ENCODE results near the gene OSMR.

The OSMR gene

DNA sequence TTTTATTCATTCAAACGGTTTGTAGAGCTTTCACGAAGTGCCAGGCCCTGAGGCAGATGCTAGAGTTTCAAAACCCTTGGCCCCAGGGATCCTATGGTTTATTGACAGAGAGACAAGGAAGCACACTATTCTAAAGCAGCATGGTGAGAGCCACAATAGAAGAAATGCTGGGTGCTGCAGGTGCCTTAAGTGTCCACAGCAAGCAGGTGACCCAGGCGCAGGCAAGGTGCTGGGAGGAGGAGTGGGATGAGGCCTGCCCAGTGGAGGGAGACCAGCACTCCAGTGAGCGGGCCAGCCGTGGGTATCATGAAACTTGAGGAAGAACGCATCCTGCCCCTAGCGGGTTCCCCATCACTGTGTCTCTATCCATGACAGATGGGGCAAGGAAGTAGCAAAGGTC lies 71.0 kb downstream of the OSMR start:
- Histone ChIP-seq H3K4me3 (no peak overlapping the region), H3K27ac (no peak overlapping the region)

DNA sequence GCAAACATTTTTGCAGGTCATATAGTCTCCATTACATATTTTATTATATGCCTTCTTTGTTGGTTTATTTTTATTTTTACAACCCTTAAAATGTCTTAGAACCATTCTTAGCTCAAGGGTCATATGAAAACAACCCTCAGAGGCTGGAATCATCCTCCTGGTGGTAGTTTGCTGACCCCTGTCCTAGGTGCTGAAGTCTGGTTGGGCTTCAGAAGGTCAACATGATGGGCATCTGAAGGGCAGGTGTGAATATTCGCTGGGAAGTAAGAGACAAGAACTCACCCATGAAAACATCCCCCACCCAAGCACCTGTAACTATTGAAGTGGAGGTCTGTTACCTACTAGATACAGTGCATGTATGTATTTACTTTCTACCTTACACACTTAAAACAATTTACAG lies 75.4 kb downstream of the OSMR start:
- H3K4me3 ChIP-seq, result no peak overlapping the region
- H3K27ac ChIP-seq, result no peak overlapping the region

DNA sequence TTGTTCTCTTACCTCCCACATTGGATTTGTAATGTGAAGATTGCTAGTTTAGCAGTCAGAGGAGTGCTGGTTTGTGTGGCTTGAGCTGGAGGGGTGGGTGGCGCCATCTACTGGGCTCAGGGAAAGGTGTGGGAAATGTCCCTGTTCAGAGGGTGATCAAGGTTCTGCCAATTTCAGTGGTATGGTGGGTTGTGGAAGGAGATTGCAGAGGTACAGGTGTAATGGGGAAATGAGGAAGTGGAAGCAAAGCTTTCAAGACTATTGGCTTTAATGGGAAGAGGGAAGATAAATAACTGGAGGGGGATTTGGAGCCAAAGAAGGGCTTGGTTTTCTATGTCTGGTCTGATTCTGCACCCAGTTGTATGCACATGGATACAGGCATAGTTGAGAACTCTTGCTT lies 76.4 kb downstream of the OSMR start:
- no peak overlapping the region for H3K27ac ChIP-seq
- no peak overlapping the region for H3K4me3 ChIP-seq

DNA sequence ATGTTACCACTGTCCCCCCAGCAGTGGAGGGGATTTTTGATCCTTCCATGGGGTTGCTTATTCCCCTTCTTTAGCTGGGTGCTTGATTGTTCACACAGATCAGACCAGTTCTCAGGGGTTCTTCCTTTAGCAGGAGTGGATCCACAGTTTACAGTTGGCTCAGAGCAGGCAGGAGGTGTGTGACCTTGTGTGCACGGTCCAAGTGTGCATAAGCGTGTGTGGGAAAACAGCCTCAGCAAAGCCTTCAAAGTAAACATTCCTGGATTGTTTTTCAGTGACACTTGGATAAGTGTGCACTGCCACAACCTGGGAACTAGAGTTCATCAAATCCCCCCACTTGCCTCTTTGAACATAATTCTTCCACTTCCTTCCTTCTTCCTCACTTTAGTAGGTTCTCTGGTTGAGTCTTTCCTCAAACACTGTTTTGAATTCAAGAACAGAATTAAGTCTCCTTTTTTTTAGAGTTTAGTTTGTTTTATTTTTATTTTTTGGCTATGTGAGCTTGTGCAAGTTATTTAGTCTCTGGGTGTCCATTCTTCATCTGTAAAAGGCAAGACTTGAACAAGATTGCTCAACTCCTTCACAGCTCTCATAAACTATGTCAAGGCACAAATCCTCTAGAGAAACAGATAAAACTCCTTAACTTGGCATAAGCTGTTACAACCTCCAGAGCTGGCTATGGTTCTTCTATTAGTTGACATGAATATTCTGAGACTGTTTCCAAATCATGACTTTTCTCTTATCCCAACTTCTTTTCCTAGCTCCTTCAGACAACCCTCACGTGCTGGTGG lies 78.0 kb downstream of the OSMR start:
- H3K27ac ChIP-seq, result no peak overlapping the region
- H3K4me3 ChIP-seq, result no peak overlapping the region

DNA sequence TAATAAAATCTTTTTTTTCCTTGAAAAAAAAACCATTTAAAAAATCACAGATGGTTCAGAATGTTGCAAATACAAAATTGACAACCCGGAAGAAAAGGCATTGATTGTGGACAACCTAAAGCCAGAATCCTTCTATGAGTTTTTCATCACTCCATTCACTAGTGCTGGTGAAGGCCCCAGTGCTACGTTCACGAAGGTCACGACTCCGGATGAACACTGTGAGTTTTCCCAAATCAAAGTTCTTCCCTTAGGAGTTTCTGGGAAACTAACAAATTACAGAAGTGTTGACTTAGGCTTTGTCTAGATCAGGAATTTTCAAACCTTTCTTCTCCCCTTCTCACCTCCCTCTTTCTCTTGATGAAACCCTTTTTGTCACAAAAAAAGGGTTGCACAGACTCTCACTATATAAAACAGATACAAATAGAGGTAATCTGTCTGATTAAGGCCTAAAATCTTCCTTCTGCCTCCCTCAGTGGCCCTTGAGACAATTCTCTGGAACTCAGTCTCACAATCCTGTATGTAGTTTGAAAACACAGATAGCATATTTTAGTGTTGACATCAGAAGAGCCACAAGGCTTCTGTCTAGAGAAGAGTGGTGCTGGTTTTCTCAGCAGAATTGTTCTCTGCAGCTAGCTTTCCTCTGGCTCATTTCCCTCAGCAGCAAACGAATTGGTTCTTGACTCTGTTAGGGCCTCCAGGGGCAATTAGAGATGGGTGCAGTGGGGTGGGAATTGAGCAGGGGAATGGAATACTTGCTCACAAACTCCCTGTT lies 79.5 kb downstream of the OSMR start:
- peak overlapping the region in 1 of 21 experiments; percentile 11 for H3K27ac ChIP-seq

DNA sequence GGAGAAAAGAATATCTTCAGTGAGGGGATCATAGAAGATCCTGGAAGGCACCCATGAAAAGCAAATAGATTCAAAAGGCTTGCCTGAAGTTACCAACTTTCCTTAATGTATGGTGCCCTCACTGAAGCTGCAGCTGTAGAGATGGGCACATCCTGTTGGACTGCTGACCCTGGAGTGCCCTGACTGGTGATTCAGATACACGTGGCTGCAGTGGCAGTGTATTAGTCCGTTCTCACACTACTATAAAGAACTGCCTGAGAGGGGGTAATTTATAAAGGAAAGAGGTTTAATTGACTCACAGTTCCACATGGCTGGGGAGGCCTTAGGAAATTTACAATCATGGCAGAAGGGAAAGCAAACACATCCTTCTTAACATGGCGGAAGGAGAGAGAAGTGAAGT lies 80.3 kb downstream of the OSMR start:
- no peak overlapping the region for H3K27ac ChIP-seq
- H3K4me3 ChIP-seq, result no peak overlapping the region

More for the DNA sequence above, 79.5 kb downstream of the OSMR start:
- no peak overlapping the region for H3K4me3 ChIP-seq

DNA sequence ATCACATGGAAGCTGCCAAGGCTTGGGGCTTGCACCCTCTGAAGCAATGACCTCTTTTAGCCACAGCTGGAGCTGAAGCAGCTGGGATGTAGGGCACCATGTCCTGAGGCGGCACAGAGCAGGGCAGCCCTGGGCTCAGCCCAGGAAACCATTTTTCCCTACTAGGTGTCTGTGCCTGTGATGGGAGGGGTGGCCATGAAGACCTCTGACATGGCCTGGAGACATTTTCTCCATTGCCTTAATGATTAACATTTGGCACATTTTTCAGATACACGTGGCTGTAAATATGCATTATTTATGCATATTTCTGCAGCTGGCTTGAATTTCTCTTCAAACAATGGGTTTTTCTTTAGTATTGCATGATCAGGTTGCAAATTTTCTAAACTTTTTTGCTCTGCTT lies 81.7 kb downstream of the OSMR start:
- Histone ChIP-seq H3K27ac (no peak overlapping the region), H3K4me3 (no peak overlapping the region)

DNA sequence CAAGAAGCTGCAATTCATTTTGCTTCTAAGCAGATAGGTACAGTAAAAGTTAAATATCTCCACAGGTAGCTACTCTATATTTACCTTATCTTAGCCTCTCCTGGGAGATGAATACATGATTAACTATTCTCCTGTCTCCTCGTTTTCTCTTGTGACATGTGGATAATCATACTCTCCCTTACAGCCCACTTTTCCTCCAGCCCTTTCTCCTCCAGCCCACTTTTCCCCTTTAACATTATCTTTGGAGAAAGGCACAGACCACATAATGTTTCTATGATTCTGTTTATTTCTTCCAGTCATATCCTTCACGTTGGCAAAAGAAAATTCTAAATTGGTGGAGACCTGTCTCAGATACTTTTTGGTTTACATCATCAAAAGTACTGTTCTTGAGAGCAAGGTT lies 84.0 kb downstream of the OSMR start:
- H3K4me3 ChIP-seq, result no peak overlapping the region
- no peak overlapping the region for H3K27ac ChIP-seq

DNA sequence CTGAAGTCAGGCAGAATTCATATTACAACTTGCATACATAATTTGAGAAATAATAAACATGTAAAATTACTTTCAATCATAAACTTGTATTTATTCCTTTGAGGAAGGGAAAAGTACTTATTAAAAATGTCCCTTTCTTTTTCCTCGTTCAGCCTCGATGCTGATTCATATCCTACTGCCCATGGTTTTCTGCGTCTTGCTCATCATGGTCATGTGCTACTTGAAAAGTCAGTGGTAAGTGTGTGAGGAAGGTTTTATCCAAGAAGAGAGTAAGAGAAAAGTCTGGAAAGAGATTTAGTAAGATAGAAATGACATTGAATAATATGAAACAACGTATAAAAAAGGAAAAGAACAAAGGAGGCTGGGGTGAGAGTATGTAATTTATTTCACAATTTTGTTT lies 85.9 kb downstream of the OSMR start:
- H3K4me3 ChIP-seq, result no peak overlapping the region

DNA sequence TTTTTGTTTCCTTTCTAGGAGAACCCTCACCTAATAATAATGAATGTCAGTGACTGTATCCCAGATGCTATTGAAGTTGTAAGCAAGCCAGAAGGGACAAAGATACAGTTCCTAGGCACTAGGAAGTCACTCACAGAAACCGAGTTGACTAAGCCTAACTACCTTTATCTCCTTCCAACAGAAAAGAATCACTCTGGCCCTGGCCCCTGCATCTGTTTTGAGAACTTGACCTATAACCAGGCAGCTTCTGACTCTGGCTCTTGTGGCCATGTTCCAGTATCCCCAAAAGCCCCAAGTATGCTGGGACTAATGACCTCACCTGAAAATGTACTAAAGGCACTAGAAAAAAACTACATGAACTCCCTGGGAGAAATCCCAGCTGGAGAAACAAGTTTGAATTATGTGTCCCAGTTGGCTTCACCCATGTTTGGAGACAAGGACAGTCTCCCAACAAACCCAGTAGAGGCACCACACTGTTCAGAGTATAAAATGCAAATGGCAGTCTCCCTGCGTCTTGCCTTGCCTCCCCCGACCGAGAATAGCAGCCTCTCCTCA lies 87.1 kb downstream of the OSMR start:
- H3K4me3 ChIP-seq, result no peak overlapping the region
- H3K27ac ChIP-seq, result no peak overlapping the region

More for the DNA sequence above, 85.9 kb downstream of the OSMR start:
- no peak overlapping the region for H3K27ac ChIP-seq

DNA sequence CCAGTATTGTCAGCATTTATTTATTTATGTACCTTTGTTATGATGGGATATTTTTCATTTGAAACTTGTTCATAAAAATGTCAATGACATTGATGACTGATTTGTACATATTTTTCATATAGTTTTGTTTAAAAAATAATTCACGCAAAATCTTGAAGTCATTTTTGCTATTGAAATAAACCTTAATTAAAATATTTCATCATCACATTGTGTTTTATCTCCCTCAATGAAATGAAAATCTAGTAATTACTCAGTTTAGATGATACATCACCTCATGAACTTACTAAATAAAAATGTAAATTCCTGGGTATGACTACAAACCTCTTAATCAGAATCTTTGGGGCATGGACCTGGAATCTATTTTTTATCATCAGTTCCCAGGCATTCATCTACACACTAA lies 89.6 kb downstream of the OSMR start:
- no peak overlapping the region for H3K4me3 ChIP-seq
- H3K27ac ChIP-seq, result no peak overlapping the region

DNA sequence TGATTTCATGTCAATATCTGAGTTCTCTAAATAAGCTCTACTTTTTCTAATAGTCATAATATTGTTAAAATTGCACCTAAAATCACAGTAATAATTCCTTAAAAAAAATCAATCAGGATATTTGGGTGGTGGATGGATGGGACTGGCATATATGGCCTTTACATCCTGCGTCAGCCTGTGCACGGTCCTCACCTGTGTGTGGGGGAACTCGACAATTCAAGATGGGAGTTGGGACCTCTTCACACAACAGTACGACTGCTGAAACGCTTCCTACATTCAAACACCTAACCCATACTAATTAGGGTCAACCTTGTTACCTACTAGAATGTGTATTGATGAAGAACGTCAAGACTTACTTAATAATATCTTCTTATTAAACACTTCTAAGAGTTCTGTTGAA lies 90.5 kb downstream of the OSMR start:
- Histone ChIP-seq H3K4me3 (no peak overlapping the region), H3K27ac (no peak overlapping the region)

DNA sequence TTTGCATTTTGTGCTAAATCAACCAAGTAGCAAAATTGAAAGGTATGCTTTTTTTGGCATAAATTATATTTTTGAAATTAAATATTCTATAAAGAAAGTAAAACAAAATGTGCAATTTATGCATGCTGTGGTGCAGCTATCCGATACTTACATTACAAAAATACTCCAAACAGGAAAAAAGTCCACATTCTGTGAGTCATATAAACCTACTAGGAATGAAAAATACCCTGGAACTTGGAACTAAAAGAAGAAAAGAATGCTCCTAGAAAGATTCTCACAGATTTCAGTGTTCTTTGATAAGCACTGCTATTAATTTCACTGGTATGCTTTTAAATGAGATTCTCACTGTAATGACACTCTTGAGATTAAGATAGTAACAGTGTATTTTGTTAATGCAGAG lies 92.6 kb downstream of the OSMR start:
- H3K27ac ChIP-seq, result no peak overlapping the region
- no peak overlapping the region for H3K4me3 ChIP-seq

DNA sequence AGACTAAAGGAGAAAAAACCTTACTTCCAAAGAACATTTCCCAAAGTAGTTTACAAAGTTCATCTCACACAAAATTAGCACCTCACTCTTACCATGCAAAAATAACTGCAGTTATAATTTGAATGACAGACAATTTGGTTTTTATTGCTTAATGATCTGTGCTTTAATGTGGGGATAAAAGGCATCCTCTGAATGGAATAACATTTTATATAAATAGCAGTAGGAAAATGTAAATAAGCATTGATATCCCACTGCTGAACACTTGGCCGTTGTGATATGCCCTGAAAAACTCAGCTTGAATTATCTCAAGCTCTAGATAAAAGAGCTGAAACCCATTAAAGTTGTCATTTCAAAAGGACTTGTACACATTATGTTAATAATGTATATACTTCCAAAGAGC lies 93.2 kb downstream of the OSMR start:
- Histone ChIP-seq H3K4me3 (no peak overlapping the region), H3K27ac (no peak overlapping the region)

DNA sequence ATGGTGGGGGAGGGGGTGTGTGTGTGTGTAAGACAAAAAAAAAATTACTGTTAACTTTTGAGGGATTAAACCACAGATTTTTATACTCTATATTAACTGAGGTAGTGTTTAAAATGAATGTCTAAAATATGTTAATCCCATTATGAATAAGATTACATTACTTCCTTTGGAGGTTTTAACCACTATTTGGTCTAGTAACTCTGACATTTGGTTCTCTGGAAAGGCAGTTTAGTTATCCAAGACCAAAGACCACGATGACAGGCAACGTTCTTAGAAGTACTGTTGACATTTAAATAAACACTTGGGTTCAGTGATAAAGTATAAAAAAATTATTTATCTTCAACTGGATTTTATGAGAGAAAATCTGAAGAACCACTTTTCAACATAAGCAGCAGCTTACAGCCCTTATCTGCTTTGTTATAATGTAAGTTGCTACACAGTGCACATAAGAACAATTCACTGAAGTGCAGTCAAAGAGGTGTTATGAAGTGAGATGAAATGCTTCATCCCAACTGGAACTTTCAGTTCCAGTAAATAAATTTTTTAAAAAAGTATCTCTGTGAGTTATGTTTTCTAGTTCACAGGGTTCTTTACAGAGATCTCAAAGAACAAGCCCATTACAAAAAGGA lies 94.5 kb downstream of the OSMR start:
- Histone ChIP-seq H3K27ac (no peak overlapping the region), H3K4me3 (no peak overlapping the region)

DNA sequence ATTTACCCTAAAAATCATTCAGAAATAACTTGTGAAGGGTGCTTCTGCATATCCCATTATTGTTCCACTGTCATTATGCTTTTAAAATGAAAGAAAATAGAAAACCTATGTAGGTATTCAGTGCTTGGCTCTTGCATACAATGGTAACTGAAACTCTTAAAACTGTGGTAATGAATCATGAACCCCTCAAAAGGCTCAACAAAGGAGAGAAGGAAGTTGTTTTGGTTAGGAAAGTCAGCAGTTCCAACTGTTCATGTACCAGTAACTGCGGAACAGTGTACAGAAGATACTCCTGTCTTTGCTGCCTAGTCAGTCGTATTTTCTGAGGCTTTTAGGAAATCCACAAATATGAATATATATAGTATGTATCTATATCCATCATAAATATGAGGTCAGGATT lies 96.1 kb downstream of the OSMR start:
- H3K27ac ChIP-seq, result no peak overlapping the region
- no peak overlapping the region for H3K4me3 ChIP-seq

DNA sequence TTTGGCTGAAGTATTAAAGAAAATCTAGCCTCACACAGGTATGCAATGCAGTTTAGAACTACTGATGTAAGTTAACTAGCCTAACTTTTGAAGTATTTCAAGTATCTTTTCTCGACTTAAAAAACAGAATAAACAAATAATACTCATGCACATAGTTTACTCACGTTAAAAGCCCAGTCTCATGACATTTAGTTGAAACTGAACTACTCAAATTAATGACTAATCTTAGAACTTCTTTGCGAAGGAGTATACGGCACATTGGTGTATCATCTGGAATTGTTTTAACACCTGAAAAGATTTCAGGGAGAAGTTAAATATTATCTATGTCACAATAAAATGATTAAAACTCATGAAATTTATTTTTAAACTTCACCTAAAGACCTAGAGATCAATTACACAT lies 98.5 kb downstream of the OSMR start:
- Histone ChIP-seq H3K27ac (no peak overlapping the region), H3K4me3 (no peak overlapping the region)

DNA sequence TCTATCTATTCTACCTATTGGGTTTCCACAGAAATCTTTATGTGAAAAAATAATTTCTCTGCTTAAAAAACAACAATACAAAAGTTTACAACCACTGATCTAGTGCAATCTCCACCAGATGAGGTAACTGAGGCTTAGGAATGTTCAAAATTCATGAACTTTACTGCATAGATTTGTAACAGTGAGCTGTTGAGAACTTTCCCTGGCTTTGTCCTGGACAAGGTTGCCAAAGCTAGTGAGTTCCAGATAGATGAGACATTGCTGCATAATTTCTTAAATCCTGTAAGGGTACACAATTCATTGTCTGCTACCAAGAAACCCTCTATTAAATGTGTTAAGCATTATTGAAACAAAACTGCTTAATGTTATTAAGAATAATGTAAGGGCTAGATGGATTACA lies 102.7 kb downstream of the OSMR start:
- no peak overlapping the region for H3K27ac ChIP-seq
- H3K4me3 ChIP-seq, result no peak overlapping the region

DNA sequence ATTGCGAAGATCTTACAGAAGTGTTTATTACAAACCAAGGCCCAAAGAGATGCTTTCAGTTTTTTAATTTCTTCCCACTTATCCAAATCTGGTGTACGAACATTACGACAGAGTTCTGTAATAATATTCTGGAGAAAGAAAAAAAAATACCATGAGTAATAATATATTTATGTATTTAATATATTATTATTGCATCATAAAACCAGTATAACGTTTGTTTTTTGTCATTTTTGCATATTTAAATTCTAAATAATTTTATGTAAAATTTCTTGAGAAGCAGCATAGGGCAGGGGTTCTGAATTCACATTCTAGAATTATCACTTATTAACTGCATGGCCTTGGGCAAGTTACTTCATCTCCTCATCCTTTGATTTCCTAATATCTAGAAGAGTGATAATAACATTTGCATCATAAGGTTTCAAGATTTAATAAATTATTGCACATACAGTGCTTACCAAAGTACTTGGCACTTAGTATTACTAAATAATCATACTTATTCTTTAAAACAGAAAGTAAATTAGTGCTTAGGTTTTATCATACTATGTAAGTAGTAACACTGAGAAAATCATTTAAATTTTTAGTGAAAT lies 107.7 kb downstream of the OSMR start:
- H3K4me3 ChIP-seq, result no peak overlapping the region
- no peak overlapping the region for H3K27ac ChIP-seq

DNA sequence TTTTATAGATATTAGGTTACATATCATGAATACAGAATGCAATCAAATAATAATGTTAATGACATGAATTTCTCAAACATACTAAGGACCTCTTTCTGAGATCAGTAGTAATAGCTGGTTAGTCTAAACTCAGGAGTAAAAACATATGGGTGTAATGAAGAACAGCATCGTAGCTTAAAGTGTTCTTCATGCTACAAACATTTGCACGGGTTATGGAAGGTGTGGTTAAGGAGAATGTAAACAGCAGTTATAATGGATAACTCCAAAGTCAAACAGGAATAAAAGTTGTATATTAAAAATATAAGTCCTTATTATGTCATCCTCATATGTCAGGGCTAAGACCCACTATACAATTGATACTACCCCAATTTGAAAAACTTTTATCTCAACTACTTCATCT lies 115.9 kb downstream of the OSMR start:
- Histone ChIP-seq H3K27ac (no peak overlapping the region), H3K4me3 (no peak overlapping the region)
